B cell (primary cell): ENCODE results near the gene EHHADH. TPM values are rescaled to one million over a fixed set of nuclear protein-coding genes. Genes with fewer than 3 reads are reported as not detected.

Source experiments
- ATAC-seq: fragments of 200-7000 bp; cut with Tn5 transposase; one replicate; pipeline ENCODE4 v1.10.0; 2021; ENCODE audit warnings: low read depth, mild to moderate bottlenecking, moderate number of reproducible peaks, moderate library complexity
- CTCF ChIA-PET: fragments of 350-600 bp; sonication (Branson Sonifier 250); formaldehyde crosslinking; loops from one replicate; lab custom pipeline; 2021; ENCODE audit warnings: antibody characterized with exemption, inconsistent platforms; lab: Charles Lee
- POLR2A ChIA-PET: fragments of 350-600 bp; sonication (Branson Sonifier 250); formaldehyde crosslinking; loops from one replicate; lab custom pipeline; 2021; ENCODE audit warnings: antibody characterized with exemption; lab: Charles Lee
- DNase-seq: peaks from one replicate; pipeline ENCODE4 v3.0.0; 2013
- H2AFZ ChIP-seq: 2 replicates; pipeline ENCODE4 v1.6.1; 2012; ENCODE audit warnings: mild to moderate bottlenecking, low read depth, low read length; ENCODE audit not compliant: insufficient read depth, poor library complexity, severe bottlenecking
- H3K27ac ChIP-seq, 2 donors: 1 replicate in 1 of 2; 2 replicates in 1 of 2; pipeline ENCODE4 v1.5.1; 2012 to 2013; ENCODE audit warnings: low read length in 2 of 2, mild to moderate bottlenecking in 2 of 2, moderate library complexity in 1 of 2
- H3K27me3 ChIP-seq, 4 experiments: fragments of 200-600 bp in 1 of 4; sonication (generic) in 1 of 4; replicated peaks in 1 of 4; 1 replicate in 2 of 4; 2 replicates in 2 of 4; pipeline versions ENCODE4 v1.6.1 to v1.7.0; 2013 to 2016; ENCODE audit warnings: low read length in 3 of 4, mild to moderate bottlenecking in 2 of 4, mixed read lengths in 1 of 4, moderate library complexity in 1 of 4; ENCODE audit not compliant: insufficient read depth in 4 of 4, control insufficient read depth in 3 of 4; ENCODE audit errors: control extremely low read depth in 1 of 4
- H3K36me3 ChIP-seq, 2 experiments: replicated peaks in 1 of 2; 1 replicate in 1 of 2; 2 replicates in 1 of 2; pipeline versions ENCODE4 v1.6.1 to v1.7.1; 2013; ENCODE audit warnings: low read length in 1 of 2; ENCODE audit not compliant: insufficient read depth in 2 of 2, control insufficient read depth in 1 of 2; ENCODE audit errors: control extremely low read depth in 1 of 2, extremely low read depth in 1 of 2
- H3K4me1 ChIP-seq, 2 donors: fragments of 200-600 bp in 1 of 2; sonication (generic) in 1 of 2; 1 replicate in 1 of 2; 2 replicates in 1 of 2; pipeline versions ENCODE4 v1.5.1 to v1.6.1; 2013 to 2017; ENCODE audit warnings: low read length in 2 of 2; ENCODE audit not compliant: control insufficient read depth in 2 of 2, insufficient read depth in 2 of 2
- H3K4me2 ChIP-seq: replicated peaks from 2 replicates; pipeline ENCODE3; 2012; ENCODE audit warnings: mild to moderate bottlenecking, low read depth, low read length; ENCODE audit not compliant: poor library complexity, severe bottlenecking
- H3K4me3 ChIP-seq, 5 experiments: fragments of 200-600 bp in 1 of 5; sonication (generic) in 1 of 5; 1 replicate in 3 of 5; 2 replicates in 2 of 5; pipeline versions ENCODE4 v1.5.1 to v1.7.0; 2011 to 2016; ENCODE audit warnings: low read length in 4 of 5, mild to moderate bottlenecking in 4 of 5, low read depth in 2 of 5, control low read depth in 1 of 5, moderate library complexity in 1 of 5; ENCODE audit not compliant: insufficient read depth in 1 of 5; ENCODE audit errors: control extremely low read depth in 1 of 5, extremely low read depth in 1 of 5
- H3K79me2 ChIP-seq: fragments of 200-600 bp; sonication (generic); one replicate; pipeline ENCODE4 v1.6.0; 2016; ENCODE audit warnings: low read length; ENCODE audit not compliant: control insufficient read depth, insufficient read depth
- H3K9ac ChIP-seq: fragments of 200-600 bp; sonication (generic); 2 replicates; pipeline ENCODE4 v1.6.1; 2017; ENCODE audit warnings: mild to moderate bottlenecking, low read length, moderate library complexity
- H3K9me3 ChIP-seq, 3 donors: one replicate each; pipeline versions ENCODE4 v1.6.1 to v1.7.1; 2013; ENCODE audit warnings: low read length in 2 of 3; ENCODE audit not compliant: control insufficient read depth in 2 of 3, insufficient read depth in 1 of 3; ENCODE audit errors: control extremely low read depth in 1 of 3
- H4K20me1 ChIP-seq: 2 replicates; pipeline ENCODE4 v1.6.0; 2012; ENCODE audit warnings: mild to moderate bottlenecking, low read length; ENCODE audit not compliant: insufficient read depth, control insufficient read depth, poor library complexity, severe bottlenecking
- H3K27ac Mint-ChIP-seq: one replicate; pipeline ENCODE4 v1.8.0; 2021; ENCODE audit warnings: mixed read lengths
- H3K27me3 Mint-ChIP-seq: one replicate; pipeline ENCODE4 v1.8.0; 2021; ENCODE audit warnings: mixed read lengths
- H3K4me1 Mint-ChIP-seq: one replicate; pipeline ENCODE4 v1.8.0; 2021; ENCODE audit warnings: mixed read lengths
- H3K4me3 Mint-ChIP-seq: one replicate; pipeline ENCODE4 v1.8.0; 2021; ENCODE audit warnings: mixed read lengths
- H3K9me3 Mint-ChIP-seq: one replicate; pipeline ENCODE4 v1.8.0; 2022; ENCODE audit warnings: mixed read lengths; ENCODE audit not compliant: insufficient read depth
- CTCF ChIP-seq: fragments of 200-600 bp; IDR thresholded peaks from one replicate; pipeline ENCODE4 v1.8.0; 2022; ENCODE audit warnings: antibody characterized with exemption, mild to moderate bottlenecking
- EZH2 ChIP-seq: IDR thresholded peaks from 2 replicates; pipeline ENCODE4 v1.6.1; 2012; ENCODE audit warnings: borderline replicate concordance, low read depth, mild to moderate bottlenecking, moderate library complexity, low read length; ENCODE audit not compliant: insufficient read depth, poor library complexity, severe bottlenecking
- WGBS: methylation state at CpG from one replicate; pipeline ENCODE4 v1.1.5; 2013; ENCODE audit warnings: missing lambda C conversion rate; ENCODE audit not compliant: insufficient coverage; 5-methylcytosine and 5-hydroxymethylcytosine counted together
- intact Hi-C: fragments of 100-400 bp; cut with micrococcal nuclease; formaldehyde crosslinking; loops from one replicate; pipeline ENCODE4 v1.10.0; 2022
- polyA plus RNA-seq: library from polyadenylated mRNA; depleted of rRNA; stranded (reverse); fragments of >200 nt; gene quantifications from 2 replicates; pipeline ENCODE4 v1.2.3, GENCODE V29; 2012
- total RNA-seq, 2 donors: library from RNA; stranded (reverse); fragments of 120-200 nt in 1 of 2; gene quantifications; 1 replicate in 1 of 2; 2 replicates in 1 of 2; pipeline versions ENCODE4 v1.2.3 to v1.2.4, GENCODE V29; 2013 to 2022

Gene EHHADH
- total and polyA plus RNA-seq, 2 donors (not counting 1 experiment from before 2014, with no cell fraction given): 0.30 to 1.4 TPM

- H3K4me3 ChIP-seq: no peak overlapping the region
- CTCF ChIA-PET: no interaction called here
- H3K4me2 ChIP-seq: no peak overlapping the region
- peaks cover 0 to 3% (median 0%) of the 10 kb centered on the region in 3 donors for H3K9me3 ChIP-seq
- H3K79me2 ChIP-seq: no peaks in the 10 kb centered on the region
- TF ChIP-seq EZH2 (no peak), CTCF (no peak)
- no CpG with 5 or more reads among the region's 5 CpGs for WGBS
- peaks cover 0 to 10% (median 2%) of the 10 kb centered on the region in 4 experiments for H3K27me3 ChIP-seq
- H2AFZ ChIP-seq: no peak overlapping the region
- DNase-seq: no peak
- Mint-ChIP-seq H3K27ac (no peak overlapping the region), H3K4me3 (no peak overlapping the region), H3K9me3 (no peaks in the 10 kb centered on the region), H3K4me1 (peaks cover 6% of the 10 kb centered on the region), H3K27me3 (peaks cover 16% of the 10 kb centered on the region)
- H3K27ac ChIP-seq: no peak overlapping the region
- no peaks in the 10 kb centered on the region for H3K36me3 ChIP-seq
- no peak for ATAC-seq
- peaks cover 0 to 4% of the 10 kb centered on the region in 2 donors for H3K4me1 ChIP-seq
- H4K20me1 ChIP-seq: no peaks in the 10 kb centered on the region
- POLR2A ChIA-PET: no interaction called here
- H3K9ac ChIP-seq: no peak overlapping the region
- intact Hi-C loops: no loop called here
Observed at GRCh38 chr3:185251272-185251671, 2.6 kb downstream of the EHHADH start.

GRCh38 chr3:185250653-185251052 lies 3.2 kb downstream of the EHHADH start:
- Histone ChIP-seq H3K9me3 (peaks cover 0 to under 1% (median 0%) of the 10 kb centered on the region in 3 donors), H3K4me1 (peaks cover 0 to 4% of the 10 kb centered on the region in 2 donors), H4K20me1 (no peaks in the 10 kb centered on the region), H2AFZ (no peak overlapping the region), H3K27ac (no peak overlapping the region), H3K4me2 (no peak overlapping the region), H3K4me3 (no peak overlapping the region), H3K36me3 (no peaks in the 10 kb centered on the region), H3K27me3 (peaks cover 0 to 10% (median 2%) of the 10 kb centered on the region in 4 experiments), H3K9ac (no peak overlapping the region), H3K79me2 (no peaks in the 10 kb centered on the region)
- H3K27ac Mint-ChIP-seq: no peak overlapping the region
- H3K27me3 Mint-ChIP-seq: peaks cover 16% of the 10 kb centered on the region
- no peaks in the 10 kb centered on the region for H3K9me3 Mint-ChIP-seq
- peaks cover 6% of the 10 kb centered on the region for H3K4me1 Mint-ChIP-seq
- POLR2A ChIA-PET: no interaction called here
- ATAC-seq (no peak), DNase-seq (no peak)
- no peak overlapping the region for H3K4me3 Mint-ChIP-seq
- intact Hi-C loops: no loop called here
- CTCF ChIA-PET: no interaction called here
- WGBS: no CpG with 5 or more reads among the region's 1 CpG
- TF ChIP-seq CTCF (no peak), EZH2 (no peak)
